Loucy (cell line): ENCODE measurements around the gene EIF4E2.

Experiments
- EZH2phosphoT487 ChIP-seq: fragments of 200-600 bp; IDR thresholded peaks from 2 replicates; pipeline ENCODE4 v1.6.1; 2018; ENCODE audit warnings: antibody characterized with exemption, mild to moderate bottlenecking, moderate library complexity, borderline replicate concordance
- TF ChIP-seq, protein P1 (sequence below): fragments of 200-600 bp; sonication (generic); conservative IDR thresholded peaks from 2 replicates; pipeline ENCODE4 v1.5.1; 2014; ENCODE audit warnings: mild to moderate bottlenecking, antibody characterized with exemption, low read length

DNA sequence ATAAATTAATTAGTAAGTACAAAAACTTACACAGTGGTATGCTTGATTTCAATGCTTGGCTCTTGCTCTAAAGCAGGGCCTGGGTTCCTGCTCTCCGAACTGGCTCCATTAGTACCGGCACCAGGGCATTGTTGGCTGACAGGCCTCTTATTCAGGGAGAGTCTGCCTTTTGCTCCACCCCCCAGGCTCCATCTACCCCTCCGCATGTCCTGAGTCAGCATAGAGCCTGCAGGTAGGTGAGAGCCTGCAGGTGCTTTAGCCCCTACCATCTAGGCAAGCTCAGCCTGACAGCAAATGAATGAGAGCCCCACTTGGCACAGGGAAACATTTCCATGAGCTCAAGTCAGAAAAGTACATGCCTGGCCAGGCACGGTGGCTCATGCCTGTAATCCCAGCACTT is 47.8 kb downstream of the EIF4E2 start:
- TF ChIP-seq, protein P1, sequence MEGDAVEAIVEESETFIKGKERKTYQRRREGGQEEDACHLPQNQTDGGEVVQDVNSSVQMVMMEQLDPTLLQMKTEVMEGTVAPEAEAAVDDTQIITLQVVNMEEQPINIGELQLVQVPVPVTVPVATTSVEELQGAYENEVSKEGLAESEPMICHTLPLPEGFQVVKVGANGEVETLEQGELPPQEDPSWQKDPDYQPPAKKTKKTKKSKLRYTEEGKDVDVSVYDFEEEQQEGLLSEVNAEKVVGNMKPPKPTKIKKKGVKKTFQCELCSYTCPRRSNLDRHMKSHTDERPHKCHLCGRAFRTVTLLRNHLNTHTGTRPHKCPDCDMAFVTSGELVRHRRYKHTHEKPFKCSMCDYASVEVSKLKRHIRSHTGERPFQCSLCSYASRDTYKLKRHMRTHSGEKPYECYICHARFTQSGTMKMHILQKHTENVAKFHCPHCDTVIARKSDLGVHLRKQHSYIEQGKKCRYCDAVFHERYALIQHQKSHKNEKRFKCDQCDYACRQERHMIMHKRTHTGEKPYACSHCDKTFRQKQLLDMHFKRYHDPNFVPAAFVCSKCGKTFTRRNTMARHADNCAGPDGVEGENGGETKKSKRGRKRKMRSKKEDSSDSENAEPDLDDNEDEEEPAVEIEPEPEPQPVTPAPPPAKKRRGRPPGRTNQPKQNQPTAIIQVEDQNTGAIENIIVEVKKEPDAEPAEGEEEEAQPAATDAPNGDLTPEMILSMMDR = no peak
- no peak for TF ChIP-seq EZH2phosphoT487
